Measurements from ENCODE around the gene CAMK2N1.

Gene CAMK2N1

GRCh38 chr1:20494609-20495311, 8.8 kb upstream of the CAMK2N1 start:
- H3K4me3 ChIP-seq (ENCODE audit: low read length): no peak overlapping the region
- H3K4me1 ChIP-seq (ENCODE audit: control insufficient read depth, low read depth, low read length): peaks cover 10% of the 10 kb centered on the region
- H3K27me3 ChIP-seq (ENCODE audit: control insufficient read depth, insufficient read depth, low read length): peaks cover under 1% of the 10 kb centered on the region
- H3K9ac ChIP-seq (ENCODE audit: low read length): no peak overlapping the region
- H3K36me3 ChIP-seq (ENCODE audit: control insufficient read depth, low read depth, low read length): peaks cover 14% of the 10 kb centered on the region
- no peaks in the 10 kb centered on the region for H3K9me3 ChIP-seq (ENCODE audit: control insufficient read depth, low read depth, low read length)
- no peak overlapping the region for H3K27ac ChIP-seq (ENCODE audit: low read length)

GRCh38 chr1:20493839-20494608, 8.0 kb upstream of the CAMK2N1 start:
- Histone ChIP-seq H3K4me3 (ENCODE audit: low read length) (peak overlapping the region; percentile 33), H3K4me1 (ENCODE audit: control insufficient read depth, low read depth, low read length) (peaks cover 10% of the 10 kb centered on the region), H3K9ac (ENCODE audit: low read length) (no peak overlapping the region), H3K9me3 (ENCODE audit: control insufficient read depth, low read depth, low read length) (no peaks in the 10 kb centered on the region), H3K27ac (ENCODE audit: low read length) (no peak overlapping the region), H3K27me3 (ENCODE audit: control insufficient read depth, insufficient read depth, low read length) (peaks cover 8% of the 10 kb centered on the region), H3K36me3 (ENCODE audit: control insufficient read depth, low read depth, low read length) (peaks cover 6% of the 10 kb centered on the region)

GRCh38 chr1:20493309-20493708, 7.3 kb upstream of the CAMK2N1 start:
- H3K27ac ChIP-seq (ENCODE audit: low read length): no peak overlapping the region
- no peak overlapping the region for H3K4me3 ChIP-seq (ENCODE audit: low read length)
- no peaks in the 10 kb centered on the region for H3K9me3 ChIP-seq (ENCODE audit: control insufficient read depth, low read depth, low read length)
- no peak overlapping the region for H3K9ac ChIP-seq (ENCODE audit: low read length)
- peaks cover 13% of the 10 kb centered on the region for H3K4me1 ChIP-seq (ENCODE audit: control insufficient read depth, low read depth, low read length)
- H3K27me3 ChIP-seq (ENCODE audit: control insufficient read depth, insufficient read depth, low read length): peaks cover 15% of the 10 kb centered on the region
- no peaks in the 10 kb centered on the region for H3K36me3 ChIP-seq (ENCODE audit: control insufficient read depth, low read depth, low read length)

GRCh38 chr1:20492751-20493150, 6.7 kb upstream of the CAMK2N1 start:
- Histone ChIP-seq H3K9me3 (ENCODE audit: control insufficient read depth, low read depth, low read length) (no peaks in the 10 kb centered on the region), H3K4me1 (ENCODE audit: control insufficient read depth, low read depth, low read length) (peaks cover 16% of the 10 kb centered on the region), H3K36me3 (ENCODE audit: control insufficient read depth, low read depth, low read length) (no peaks in the 10 kb centered on the region), H3K9ac (ENCODE audit: low read length) (no peak overlapping the region), H3K27me3 (ENCODE audit: control insufficient read depth, insufficient read depth, low read length) (peaks cover 20% of the 10 kb centered on the region), H3K27ac (ENCODE audit: low read length) (no peak overlapping the region), H3K4me3 (ENCODE audit: low read length) (no peak overlapping the region)

- Histone ChIP-seq H3K27me3 (ENCODE audit: control insufficient read depth, insufficient read depth, low read length) (peaks cover 29% of the 10 kb centered on the region), H3K4me1 (ENCODE audit: control insufficient read depth, low read depth, low read length) (peaks cover 21% of the 10 kb centered on the region), H3K4me3 (ENCODE audit: low read length) (no peak overlapping the region), H3K9ac (ENCODE audit: low read length) (no peak overlapping the region), H3K27ac (ENCODE audit: low read length) (no peak overlapping the region), H3K36me3 (ENCODE audit: control insufficient read depth, low read depth, low read length) (no peaks in the 10 kb centered on the region), H3K9me3 (ENCODE audit: control insufficient read depth, low read depth, low read length) (no peaks in the 10 kb centered on the region)
Observed at GRCh38 chr1:20491866-20492265, 5.9 kb upstream of the CAMK2N1 start.

GRCh38 chr1:20491178-20491577, 5.2 kb upstream of the CAMK2N1 start:
- Histone ChIP-seq H3K4me3 (ENCODE audit: low read length) (no peak overlapping the region), H3K27me3 (ENCODE audit: control insufficient read depth, insufficient read depth, low read length) (peaks cover 31% of the 10 kb centered on the region), H3K4me1 (ENCODE audit: control insufficient read depth, low read depth, low read length) (peaks cover 21% of the 10 kb centered on the region), H3K27ac (ENCODE audit: low read length) (no peak overlapping the region), H3K9ac (ENCODE audit: low read length) (no peak overlapping the region), H3K9me3 (ENCODE audit: control insufficient read depth, low read depth, low read length) (no peaks in the 10 kb centered on the region), H3K36me3 (ENCODE audit: control insufficient read depth, low read depth, low read length) (no peaks in the 10 kb centered on the region)

- Histone ChIP-seq H3K27me3 (ENCODE audit: control insufficient read depth, insufficient read depth, low read length) (peaks cover 60% of the 10 kb centered on the region), H3K4me1 (ENCODE audit: control insufficient read depth, low read depth, low read length) (peaks cover 18% of the 10 kb centered on the region), H3K9ac (ENCODE audit: low read length) (no peak overlapping the region), H3K36me3 (ENCODE audit: control insufficient read depth, low read depth, low read length) (no peaks in the 10 kb centered on the region), H3K9me3 (ENCODE audit: control insufficient read depth, low read depth, low read length) (no peaks in the 10 kb centered on the region), H3K4me3 (ENCODE audit: low read length) (peak overlapping the region; percentile 86), H3K27ac (ENCODE audit: low read length) (no peak overlapping the region)
Observed at GRCh38 chr1:20487236-20487590, 1.2 kb upstream of the CAMK2N1 start.

- Histone ChIP-seq H3K27me3 (ENCODE audit: control insufficient read depth, insufficient read depth, low read length) (peaks cover 66% of the 10 kb centered on the region), H3K4me3 (ENCODE audit: low read length) (peak overlapping the region; percentile 86), H3K9ac (ENCODE audit: low read length) (peak overlapping the region; percentile 63), H3K9me3 (ENCODE audit: control insufficient read depth, low read depth, low read length) (no peaks in the 10 kb centered on the region), H3K27ac (ENCODE audit: low read length) (no peak overlapping the region), H3K36me3 (ENCODE audit: control insufficient read depth, low read depth, low read length) (no peaks in the 10 kb centered on the region), H3K4me1 (ENCODE audit: control insufficient read depth, low read depth, low read length) (peaks cover 22% of the 10 kb centered on the region)
Observed at GRCh38 chr1:20486457-20487235, 636 bp upstream of the CAMK2N1 start.

GRCh38 chr1:20484519-20485462, 1.2 kb downstream of the CAMK2N1 start:
- peak overlapping the region; percentile 64 for H3K4me3 ChIP-seq (ENCODE audit: low read length)
- no peaks in the 10 kb centered on the region for H3K36me3 ChIP-seq (ENCODE audit: control insufficient read depth, low read depth, low read length)
- H3K27ac ChIP-seq (ENCODE audit: low read length): no peak overlapping the region
- H3K4me1 ChIP-seq (ENCODE audit: control insufficient read depth, low read depth, low read length): peaks cover 23% of the 10 kb centered on the region
- H3K9ac ChIP-seq (ENCODE audit: low read length): no peak overlapping the region
- H3K9me3 ChIP-seq (ENCODE audit: control insufficient read depth, low read depth, low read length): no peaks in the 10 kb centered on the region
- peaks cover 77% of the 10 kb centered on the region for H3K27me3 ChIP-seq (ENCODE audit: control insufficient read depth, insufficient read depth, low read length)

- Histone ChIP-seq H3K36me3 (ENCODE audit: control insufficient read depth, low read depth, low read length) (no peaks in the 10 kb centered on the region), H3K27ac (ENCODE audit: low read length) (no peak overlapping the region), H3K4me3 (ENCODE audit: low read length) (peak overlapping the region; percentile 64), H3K4me1 (ENCODE audit: control insufficient read depth, low read depth, low read length) (peaks cover 23% of the 10 kb centered on the region), H3K27me3 (ENCODE audit: control insufficient read depth, insufficient read depth, low read length) (peaks cover 70% of the 10 kb centered on the region), H3K9me3 (ENCODE audit: control insufficient read depth, low read depth, low read length) (no peaks in the 10 kb centered on the region), H3K9ac (ENCODE audit: low read length) (no peak overlapping the region)
Observed at GRCh38 chr1:20483833-20484518, 2.0 kb downstream of the CAMK2N1 start.

All from iPS-18a (cell line).